ENCODE measurements around the gene GRM5.
"Not testable (repeated sequence)": the region's sequence is repeated elsewhere in the genome, so short reads cannot be mapped to it uniquely, and the experiment has no call there.

Gene GRM5

GRCh38 chr11:88972210-88972609 is 93.6 kb downstream of the GRM5 start:
- DNase-seq (ENCODE audit: low read depth), result no peak

GRCh38 chr11:88961621-88962020 is 104.2 kb downstream of the GRM5 start:
- not testable (repeated sequence) for DNase-seq (ENCODE audit: low read depth)

GRCh38 chr11:88959857-88960256 is 105.9 kb downstream of the GRM5 start:
- DNase-seq (ENCODE audit: low read depth), result not testable (repeated sequence)

GRCh38 chr11:88950975-88951374 is 114.8 kb downstream of the GRM5 start:
- no peak for DNase-seq (ENCODE audit: low read depth)

DNA sequence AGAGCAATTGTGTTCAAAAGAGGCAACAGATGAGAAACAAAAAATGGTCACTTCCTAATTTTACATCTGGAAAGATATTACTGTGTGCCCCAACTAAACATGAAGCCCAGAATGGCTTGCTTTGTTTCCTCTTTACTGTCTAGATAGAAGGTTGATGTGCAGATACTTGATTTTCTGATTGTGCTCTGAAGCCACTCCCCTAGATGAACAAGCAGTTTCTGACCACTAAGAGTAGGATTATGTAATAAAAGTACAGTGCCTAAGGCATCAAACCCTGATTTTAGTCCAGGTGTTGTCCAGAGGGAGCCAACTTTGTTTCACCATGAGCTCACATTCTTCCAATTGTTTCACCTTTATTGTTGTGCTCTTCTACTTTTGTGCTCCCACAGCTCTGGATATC is 116.9 kb downstream of the GRM5 start:
- DNase-seq (ENCODE audit: low read depth), result not testable (repeated sequence)

GRCh38 chr11:88947843-88948572 is 117.8 kb downstream of the GRM5 start:
- not testable (repeated sequence) for DNase-seq (ENCODE audit: low read depth)

DNA sequence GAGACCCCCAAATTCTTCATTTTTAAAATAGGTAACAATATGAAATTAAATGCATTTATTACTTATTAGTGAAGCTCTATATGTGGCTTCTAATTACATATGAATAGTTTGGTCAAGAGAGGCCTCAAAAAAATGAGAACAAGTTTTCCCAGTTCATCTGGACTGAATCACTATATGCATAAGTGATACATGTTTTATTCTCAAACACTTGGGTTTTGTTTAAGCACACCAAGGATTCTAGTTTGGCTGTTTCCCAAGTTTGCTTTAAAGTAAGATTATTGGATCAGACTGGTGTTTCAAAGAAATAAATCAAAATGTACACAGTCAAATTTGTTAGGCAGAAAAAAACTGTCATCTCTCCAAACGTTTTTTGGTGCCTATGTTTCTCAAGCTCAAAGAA is 136.1 kb downstream of the GRM5 start:
- DNase-seq (ENCODE audit: low read depth), result peak; percentile 4

DNA sequence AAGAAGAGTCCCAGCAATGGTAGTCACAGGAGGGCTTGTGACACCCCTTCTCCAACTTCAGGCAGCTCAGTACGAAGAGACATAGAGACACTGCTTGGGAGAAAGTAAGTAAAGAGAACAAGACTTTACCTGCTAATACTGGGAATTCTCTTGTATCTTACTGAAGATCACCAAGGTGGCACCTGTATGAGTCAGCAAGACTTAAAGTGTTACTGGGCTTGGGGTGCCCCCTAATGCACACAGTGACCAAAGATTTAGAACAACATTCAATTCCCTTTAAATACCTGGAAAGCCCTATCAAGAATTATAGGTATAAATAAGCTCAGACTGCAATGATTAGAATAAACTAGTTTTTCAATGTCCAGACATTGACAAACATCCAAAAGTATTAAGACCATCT is 148.7 kb downstream of the GRM5 start:
- not testable (repeated sequence) for DNase-seq (ENCODE audit: low read depth)

GRCh38 chr11:88909500-88909899 is 156.3 kb downstream of the GRM5 start:
- no peak for DNase-seq (ENCODE audit: low read depth)

DNA sequence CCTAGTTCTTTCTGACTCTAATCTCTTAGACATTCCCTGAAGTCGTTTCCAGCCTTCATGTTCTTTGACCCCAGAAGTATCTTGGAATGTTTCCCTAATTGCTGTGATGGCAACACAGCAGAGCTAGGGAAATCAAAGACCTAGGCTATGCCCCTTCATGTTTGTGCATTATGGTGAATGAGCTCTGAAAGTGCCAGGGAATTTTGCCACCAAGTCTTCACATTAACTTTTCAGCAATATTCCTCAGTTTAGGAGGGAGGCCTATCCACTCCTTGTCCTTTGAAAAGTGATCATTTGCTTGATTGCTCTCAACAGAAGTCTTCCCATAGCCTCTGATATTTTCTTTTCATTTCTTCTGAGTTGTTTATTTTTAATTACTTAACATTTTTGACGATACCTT is 164.3 kb downstream of the GRM5 start:
- DNase-seq (ENCODE audit: low read depth), result not testable (repeated sequence)

- not testable (repeated sequence) for DNase-seq (ENCODE audit: low read depth)
These were observed 176.9 kb downstream of the GRM5 start for GRCh38 chr11:88888855-88889254.

- peak; percentile 5 for DNase-seq (ENCODE audit: low read depth)
These were observed 179.0 kb downstream of the GRM5 start for GRCh38 chr11:88886796-88887195.

GRCh38 chr11:88882800-88883199 is 183.0 kb downstream of the GRM5 start:
- DNase-seq (ENCODE audit: low read depth), result not testable (repeated sequence)

DNA sequence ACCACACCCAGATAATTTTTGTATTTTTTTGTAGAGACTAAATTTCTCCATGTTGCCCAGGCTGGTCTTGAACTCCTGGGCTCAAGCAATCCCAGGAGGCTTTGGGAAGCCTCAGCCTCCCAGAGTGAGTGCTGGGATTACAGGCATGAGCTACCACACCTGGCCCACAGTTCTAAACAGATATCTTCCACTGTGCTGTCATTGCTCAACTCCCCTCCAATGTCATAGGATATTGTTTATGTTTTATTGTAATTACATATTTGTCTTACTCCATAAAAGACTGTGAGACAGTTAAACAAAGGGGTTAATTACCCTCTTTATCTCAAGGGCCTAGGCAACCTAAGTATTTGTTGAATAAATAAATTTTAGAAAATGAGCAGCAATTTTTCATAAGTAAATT is 204.2 kb downstream of the GRM5 start:
- DNase-seq (ENCODE audit: low read depth), result no peak

- DNase-seq (ENCODE audit: low read depth), result not testable (repeated sequence)
These were observed 205.4 kb downstream of the GRM5 start for GRCh38 chr11:88860431-88860830.

DNA sequence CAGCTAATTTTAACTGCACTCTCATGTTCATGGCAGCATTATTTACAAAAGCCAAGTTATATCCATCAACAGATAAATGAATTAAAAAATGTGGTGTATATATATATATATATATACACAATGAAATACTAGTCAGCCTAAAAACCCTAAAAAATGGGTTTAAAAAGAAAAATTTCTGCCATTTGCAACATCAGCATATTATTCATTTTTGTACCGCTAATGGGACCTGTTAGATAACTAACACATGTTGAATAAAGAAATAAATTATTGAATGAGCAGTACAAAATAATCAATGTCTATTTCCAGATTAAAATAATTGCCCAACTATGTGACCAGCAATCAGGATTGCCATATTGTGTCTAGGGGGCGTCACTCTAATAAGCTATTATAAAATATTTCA is 211.8 kb downstream of the GRM5 start:
- not testable (repeated sequence) for DNase-seq (ENCODE audit: low read depth)

GRCh38 chr11:88851547-88851946 is 214.2 kb downstream of the GRM5 start:
- DNase-seq (ENCODE audit: low read depth), result not testable (repeated sequence)

DNA sequence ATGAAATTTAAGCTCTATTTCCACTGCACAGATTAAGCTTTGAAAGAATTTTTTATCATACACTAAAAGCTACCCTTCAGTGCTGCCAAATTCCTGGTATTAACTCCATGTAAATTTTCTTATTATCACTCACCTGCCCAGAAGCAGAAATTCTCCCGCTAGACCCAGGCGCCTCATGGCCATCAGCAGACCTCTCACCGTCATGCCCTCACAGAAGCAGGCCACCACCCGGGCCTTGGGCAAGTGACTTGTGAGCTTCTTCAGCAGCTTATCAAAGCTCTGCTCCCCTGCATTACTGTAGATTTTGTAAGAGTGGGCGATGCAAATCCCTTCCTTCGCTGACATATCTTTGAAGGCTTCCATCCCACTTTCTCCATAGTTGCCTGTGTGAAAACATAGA is 216.0 kb downstream of the GRM5 start:
- not testable (repeated sequence) for DNase-seq (ENCODE audit: low read depth)

GRCh38 chr11:88849368-88849767 is 216.4 kb downstream of the GRM5 start:
- peak; percentile 2 for DNase-seq (ENCODE audit: low read depth)

- DNase-seq (ENCODE audit: low read depth), result not testable (repeated sequence)
These were observed 219.5 kb downstream of the GRM5 start for GRCh38 chr11:88846266-88846665.

DNA sequence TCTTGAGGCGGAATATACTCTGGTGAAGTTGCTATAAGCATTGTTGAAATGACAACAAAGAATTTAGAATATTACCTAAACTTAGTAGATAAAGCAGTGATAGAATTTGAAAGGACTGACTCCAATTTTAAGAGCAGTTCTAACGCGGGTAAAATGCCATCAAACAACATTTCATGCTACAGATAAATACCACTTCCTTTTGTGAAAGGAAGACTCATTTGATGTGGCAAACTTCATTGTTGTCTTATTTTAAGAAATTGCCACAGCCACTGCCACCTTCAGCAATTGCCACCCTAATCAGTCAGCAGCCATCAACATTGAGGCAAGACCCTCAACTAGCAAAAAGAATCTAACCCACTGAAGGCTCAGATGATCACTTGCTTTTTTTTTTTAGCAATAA is 220.8 kb downstream of the GRM5 start:
- not testable (repeated sequence) for DNase-seq (ENCODE audit: low read depth)

DNA sequence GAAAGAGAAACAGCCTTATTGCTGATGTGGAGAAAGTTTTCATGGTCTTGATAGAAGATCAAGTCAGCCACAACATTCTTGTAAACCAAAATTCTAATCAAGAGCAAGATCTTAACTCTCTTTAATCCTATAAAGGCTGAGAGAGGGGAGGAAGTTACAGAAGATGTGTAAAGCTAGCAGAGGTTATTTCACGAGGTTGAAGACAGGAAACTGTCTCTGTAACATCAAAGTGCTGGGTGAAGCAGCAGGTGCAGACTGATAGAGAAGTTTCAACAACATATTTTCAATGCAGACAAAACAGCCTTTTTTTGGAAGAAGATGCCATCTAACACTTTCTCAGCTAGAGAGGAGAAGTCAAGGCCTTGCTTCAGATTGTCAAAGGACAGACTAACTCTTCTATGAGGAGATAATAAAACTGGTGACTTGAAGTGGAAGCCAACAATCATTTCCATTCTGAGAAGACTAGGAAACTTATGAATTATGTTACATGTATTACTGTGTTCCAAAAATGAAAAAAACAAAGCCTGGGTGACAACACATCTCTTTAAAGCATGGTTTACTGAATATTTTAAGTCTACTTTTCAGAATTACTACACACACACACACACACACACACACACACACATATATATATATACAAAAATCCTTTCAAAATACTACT is 221.9 kb downstream of the GRM5 start:
- not testable (repeated sequence) for DNase-seq (ENCODE audit: low read depth)

GRCh38 chr11:88838139-88838538 is 227.6 kb downstream of the GRM5 start:
- peak; percentile 11 for DNase-seq (ENCODE audit: low read depth)

GRCh38 chr11:88835709-88836108 is 230.1 kb downstream of the GRM5 start:
- DNase-seq (ENCODE audit: low read depth), result not testable (repeated sequence)

Measured in iris pigment epithelial cell (primary cell).